GM12801 (cell line): ENCODE data around the gene TNFAIP8.

Experiments
- CTCF ChIP-seq: IDR thresholded peaks from one replicate; pipeline ENCODE4 v1.5.1; 2011; ENCODE audit warnings: control low read depth; ENCODE audit not compliant: insufficient read length; ENCODE audit errors: extremely low read depth

The TNFAIP8 gene

GRCh38 chr5:119353686-119354366 is 2.0 kb upstream of the TNFAIP8 start:
- TF ChIP-seq CTCF: no peak

- no peak for TF ChIP-seq CTCF
Measured at GRCh38 chr5:119354537-119355243, 1.1 kb upstream of the TNFAIP8 start.

- no peak for TF ChIP-seq CTCF
Measured at GRCh38 chr5:119355244-119355638, 578 bp upstream of the TNFAIP8 start.

GRCh38 chr5:119356612-119357188 is 881 bp downstream of the TNFAIP8 start:
- TF ChIP-seq CTCF: no peak

- no peak for TF ChIP-seq CTCF
Measured at GRCh38 chr5:119357270-119357669, 1.5 kb downstream of the TNFAIP8 start.

GRCh38 chr5:119357808-119358529 is 2.1 kb downstream of the TNFAIP8 start:
- TF ChIP-seq CTCF: no peak

- TF ChIP-seq CTCF: no peak
Measured at GRCh38 chr5:119358530-119358900, 2.7 kb downstream of the TNFAIP8 start.
